Mucosa of descending colon (tissue), 3 donors: ENCODE results near the gene MFSD6. TPM values are rescaled to one million over a fixed set of nuclear protein-coding genes. Genes with fewer than 3 reads are reported as not detected.

Experiments
- ATAC-seq: fragments of 200-7000 bp; cut with Tn5 transposase; one replicate; pipeline ENCODE4 v1.9.1; 2020; ENCODE audit warnings: mild to moderate bottlenecking, moderate library complexity
- DNase-seq, 3 donors: peaks; one replicate each; pipeline ENCODE4 v3.0.0-alpha.2; 2020
- H3K36me3 ChIP-seq: fragments of 200-600 bp; one replicate; pipeline ENCODE4 v1.8.0; 2021; ENCODE audit warnings: low read depth, mild to moderate bottlenecking
- H3K4me1 ChIP-seq: fragments of 200-600 bp; one replicate; pipeline ENCODE4 v1.8.0; 2021; ENCODE audit warnings: low read depth, mild to moderate bottlenecking
- H3K4me3 ChIP-seq: fragments of 200-600 bp; one replicate; pipeline ENCODE4 v1.8.0; 2021; ENCODE audit warnings: mild to moderate bottlenecking
- H3K9me3 ChIP-seq: fragments of 200-600 bp; one replicate; pipeline ENCODE4 v1.8.0; 2021; ENCODE audit warnings: mild to moderate bottlenecking
- CTCF ChIP-seq: fragments of 200-600 bp; IDR thresholded peaks from one replicate; pipeline ENCODE4 v1.8.0; 2022; ENCODE audit warnings: antibody characterized with exemption, mild to moderate bottlenecking
- intact Hi-C, 2 donors: fragments of 100-400 bp; cut with DNase I in 1 of 2; cut with micrococcal nuclease in 1 of 2; formaldehyde crosslinking; loops; one replicate each; pipeline versions ENCODE4 v1.11.0 to v1.11.1; 2022; cut with DNase I, micrococcal nuclease
- total RNA-seq, 3 donors: library from RNA; stranded (reverse); fragmentation: NEBNext Ultra II Directional in 2 of 3; extraction: Animal tissue kit (Norgen Biotek cat#: 25700) in 2 of 3; gene quantifications; one replicate each; pipeline versions ENCODE4 v1.2.1 to v1.2.4, GENCODE V29; 2021 to 2023
- donor health status: DM: no; HTN: no; CAD: no; lungs with moderate emphysema.
- donor health status: DM: no; HTN: no; CAD: no.
- donor health status: DM: no; HTN: yes; CAD: no.

Gene MFSD6
- total RNA-seq, 3 donors from 2014 or later = 58.4 to 73.2 (median 64.1) TPM

- ATAC-seq = no peak
- intact Hi-C loops = no loop called here
- Histone ChIP-seq H3K4me1 (no peaks in the 10 kb centered on the region), H3K4me3 (no peak overlapping the region), H3K9me3 (no peaks in the 10 kb centered on the region), H3K36me3 (no peaks in the 10 kb centered on the region)
- DNase-seq = no peak
- TF ChIP-seq CTCF = no peak
Observed at GRCh38 chr2:190527918-190528317, 119.8 kb downstream of the MFSD6 start.

GRCh38 chr2:190528521-190529001 is 120.4 kb downstream of the MFSD6 start:
- intact Hi-C loops = no loop called here
- DNase-seq = no peak
- ATAC-seq = no peak
- no peak overlapping the region for H3K4me3 ChIP-seq
- TF ChIP-seq CTCF = no peak
- H3K4me1 ChIP-seq = no peaks in the 10 kb centered on the region
- H3K9me3 ChIP-seq = no peaks in the 10 kb centered on the region
- no peaks in the 10 kb centered on the region for H3K36me3 ChIP-seq

- no peak for DNase-seq
Observed at GRCh38 chr2:190529486-190530247, 121.5 kb downstream of the MFSD6 start.

GRCh38 chr2:190530248-190530900 is 122.2 kb downstream of the MFSD6 start:
- H3K36me3 ChIP-seq = no peaks in the 10 kb centered on the region
- no peak for ATAC-seq
- DNase-seq = no peak
- no peaks in the 10 kb centered on the region for H3K4me1 ChIP-seq
- intact Hi-C loops = loop anchor here in 1 of 2 donors (10.0 kb wide), 1 partner anchor 114 kb away; the partner anchor contains the start of gene NAB1
- H3K9me3 ChIP-seq = no peaks in the 10 kb centered on the region
- no peak for TF ChIP-seq CTCF
- H3K4me3 ChIP-seq = no peak overlapping the region

More at GRCh38 chr2:190529486-190530247, 121.5 kb downstream of the MFSD6 start:
- H3K4me1 ChIP-seq = no peaks in the 10 kb centered on the region
- no peak overlapping the region for H3K4me3 ChIP-seq
- H3K9me3 ChIP-seq = no peaks in the 10 kb centered on the region
- H3K36me3 ChIP-seq = no peaks in the 10 kb centered on the region
- no peak for ATAC-seq
- TF ChIP-seq CTCF = no peak
- intact Hi-C loops = loop anchor here in 1 of 2 donors (10.0 kb wide), 1 partner anchor 115 kb away; the partner anchor contains the start of gene NAB1

GRCh38 chr2:190532581-190532980 is 124.4 kb downstream of the MFSD6 start:
- H3K4me3 ChIP-seq = no peak overlapping the region
- no peaks in the 10 kb centered on the region for H3K4me1 ChIP-seq
- no peak for DNase-seq
- no peak for ATAC-seq
- H3K9me3 ChIP-seq = no peaks in the 10 kb centered on the region
- TF ChIP-seq CTCF = no peak
- intact Hi-C loops = loop anchor here in 1 of 2 donors (10.0 kb wide), 1 partner anchor 112 kb away; the partner anchor contains the start of gene NAB1
- no peaks in the 10 kb centered on the region for H3K36me3 ChIP-seq
